NCI-H345 treated with DMSO at 0.1 percent for 48 hours (cell line): ENCODE data around the gene EIF4E1B.
"Not testable (repeated sequence)": the region's sequence is repeated elsewhere in the genome, so short reads cannot be mapped to it uniquely, and the experiment has no call there.

Source experiments
- DNase-seq: peaks from one replicate; lab custom pipeline; 2025; ENCODE audit not compliant: unreplicated experiment; lab: John Stamatoyannopoulos, UW

Gene EIF4E1B

GRCh38 chr5:176629853-176630680, at the start of gene EIF4E1B, which contains the start of gene SNCB:
Gene EIF4E1B, plus strand, starts transcription at chr5:176630675. Its CDS starts 12,113 bp downstream, at chr5:176642788.
Gene SNCB, minus strand, starts transcription at chr5:176630534. Its CDS starts 880 bp downstream, at chr5:176629654.
- peak; percentile 48 for DNase-seq

GRCh38 chr5:176581361-176581760, 49.1 kb upstream of the EIF4E1B start:
- no peak for DNase-seq

- DNase-seq = no peak
These were observed 47.4 kb upstream of the EIF4E1B start for GRCh38 chr5:176583076-176583475.

GRCh38 chr5:176587398-176587797, 43.1 kb upstream of the EIF4E1B start:
- no peak for DNase-seq

- no peak for DNase-seq
These were observed 42.2 kb upstream of the EIF4E1B start for GRCh38 chr5:176588297-176588696.

- no peak for DNase-seq
These were observed 41.3 kb upstream of the EIF4E1B start for GRCh38 chr5:176589039-176589769.

GRCh38 chr5:176590035-176590717, 40.3 kb upstream of the EIF4E1B start:
- DNase-seq = no peak

- DNase-seq = not testable (repeated sequence)
These were observed 38.8 kb upstream of the EIF4E1B start for GRCh38 chr5:176591667-176592066.

GRCh38 chr5:176592573-176592972, 37.9 kb upstream of the EIF4E1B start:
- DNase-seq = no peak

GRCh38 chr5:176593273-176593869, 37.1 kb upstream of the EIF4E1B start:
- no peak for DNase-seq

- no peak for DNase-seq
These were observed 35.9 kb upstream of the EIF4E1B start for GRCh38 chr5:176594554-176594953.

GRCh38 chr5:176595386-176595943, 35.0 kb upstream of the EIF4E1B start:
- no peak for DNase-seq

- DNase-seq = no peak
These were observed 34.3 kb upstream of the EIF4E1B start for GRCh38 chr5:176596069-176596644.

- DNase-seq = no peak
These were observed 33.6 kb upstream of the EIF4E1B start for GRCh38 chr5:176596689-176597416.

- DNase-seq = no peak
These were observed 32.8 kb upstream of the EIF4E1B start for GRCh38 chr5:176597417-176598389.

- not testable (repeated sequence) for DNase-seq
These were observed 30.6 kb upstream of the EIF4E1B start for GRCh38 chr5:176599749-176600430.

GRCh38 chr5:176601901-176602482, 28.5 kb upstream of the EIF4E1B start:
- DNase-seq = no peak

- DNase-seq = no peak
These were observed 27.4 kb upstream of the EIF4E1B start for GRCh38 chr5:176603091-176603490.
